GM12891 (cell line): ENCODE measurements around the gene ARL6IP6.

ENCODE experiments used
- POLR2A ChIP-seq: IDR thresholded peaks from 2 replicates; pipeline ENCODE4 v1.6.1; 2011; ENCODE audit warnings: low read depth, low read length, control low read depth
- TAF1 ChIP-seq: IDR thresholded peaks from 2 replicates; pipeline ENCODE4 v1.6.1; 2011; ENCODE audit warnings: low read depth, low read length, control low read depth

DNA sequence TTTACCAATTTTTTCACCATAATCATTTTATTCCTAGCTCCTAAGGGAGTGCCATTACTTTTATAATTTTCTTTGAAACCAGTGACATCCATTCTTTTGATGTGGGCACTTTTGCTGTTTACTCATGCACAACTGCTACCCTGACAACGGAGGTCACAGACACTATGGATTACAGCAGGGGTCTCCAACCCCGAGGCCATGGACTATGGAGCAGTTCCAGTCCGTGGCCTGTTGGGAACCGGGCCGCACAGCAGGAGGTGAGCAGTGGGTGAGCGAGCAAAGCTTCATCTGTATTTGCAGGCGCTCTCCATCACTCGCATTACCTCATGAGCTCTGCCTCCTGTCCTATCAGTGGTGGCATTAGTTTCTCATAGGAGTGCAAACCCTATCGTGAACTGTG, 35.8 kb upstream of the ARL6IP6 start:
- TF ChIP-seq POLR2A (no peak), TAF1 (no peak)
